ENCODE measurements around the gene FBXO45. TPM values are rescaled to one million over a fixed set of nuclear protein-coding genes. Genes with fewer than 3 reads are reported as not detected.

The FBXO45 gene
- total RNA-seq = 7.0 and 14.7 TPM in 2 replicates

GRCh38 chr3:196568246-196569002 lies at the start of gene FBXO45, which contains the start of gene WDR53:
Gene FBXO45, plus strand, starts transcription at chr3:196568660. Its CDS starts 325 bp downstream, at chr3:196568985.
Gene WDR53, minus strand, starts transcription at chr3:196568554. Its CDS starts 7,079 bp downstream, at chr3:196561475.

Small RNA genes within 50 kb of the gene (small RNA-seq; reads per million reads assigned to genes)
- not detected for gene RPS29P3

Other genes starting within 250 kb of the FBXO45 start
- 0.37 and 4.5 TPM in 2 replicates for gene TM4SF19, start 230.3 kb upstream of the FBXO45 start, total RNA-seq
- 19.1 and 19.5 TPM in 2 replicates for gene UBXN7, start 136.2 kb upstream of the FBXO45 start, total RNA-seq
- 18.0 and 29.5 TPM in 2 replicates for gene RNF168, start 64.9 kb upstream of the FBXO45 start, total RNA-seq
- gene SMCO1, start 53.3 kb upstream of the FBXO45 start, total RNA-seq = under 0.01 TPM in 1 of 2 replicates, not detected in the other
- gene WDR53, start 106 bp upstream of the FBXO45 start, total RNA-seq = 5.1 and 5.3 TPM in 2 replicates
- gene NRROS, start 71.0 kb downstream of the FBXO45 start, total RNA-seq = 3.3 and 4.9 TPM in 2 replicates
- gene CEP19, start 143.6 kb downstream of the FBXO45 start, total RNA-seq = 2.2 and 3.5 TPM in 2 replicates
- gene PIGX, start 143.7 kb downstream of the FBXO45 start, total RNA-seq = 18.0 and 27.0 TPM in 2 replicates
- gene PAK2, start 171.2 kb downstream of the FBXO45 start, total RNA-seq = 37.1 and 53.0 TPM in 2 replicates

All from subcutaneous preadipocyte (primary cell).